ENCODE results near the gene EYS.

EYS gene

DNA sequence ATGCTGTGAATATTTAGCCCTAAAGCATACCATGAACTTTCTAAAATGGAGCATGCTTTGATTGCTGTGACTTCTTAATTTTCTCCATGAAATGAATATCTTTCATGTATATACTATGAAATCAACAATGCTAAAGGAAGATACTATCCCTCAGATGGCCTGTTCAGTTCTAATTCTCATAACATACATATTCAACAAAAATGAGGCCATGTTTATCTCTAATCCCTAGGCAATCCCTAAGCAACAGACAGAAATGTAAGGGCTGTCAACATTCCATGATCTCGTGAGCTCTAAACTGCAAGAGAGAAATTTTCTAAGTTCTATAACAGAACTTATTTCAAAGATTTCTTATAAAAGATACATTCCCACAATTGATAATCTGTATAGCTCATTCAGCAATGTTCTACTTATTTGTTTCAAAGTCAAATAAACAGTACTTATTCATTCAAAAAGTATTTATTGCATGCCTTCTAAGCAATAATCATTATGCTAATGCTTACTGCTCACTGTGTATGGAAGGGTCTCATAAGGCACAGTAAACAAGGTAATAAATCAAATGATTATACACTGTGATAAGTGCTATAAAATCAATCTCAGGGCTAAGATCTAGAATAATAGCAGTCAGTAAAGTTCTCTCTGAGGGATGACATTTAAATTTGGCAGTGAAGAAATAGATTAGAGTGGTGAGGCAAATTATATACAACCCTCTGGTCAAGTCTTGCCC is 1578.6 kb downstream of the EYS start:
- Histone ChIP-seq H3K4me3 (ENCODE audit: severe bottlenecking) (no peak overlapping the region), H3K27me3 (ENCODE audit: insufficient read depth, poor library complexity, severe bottlenecking) (no peaks in the 10 kb centered on the region), H3K36me3 (ENCODE audit: low read depth) (no peaks in the 10 kb centered on the region), H3K9me3 (ENCODE audit: severe bottlenecking) (no peaks in the 10 kb centered on the region), H3K27ac (ENCODE audit: poor library complexity, severe bottlenecking) (no peak overlapping the region), H3K4me1 (ENCODE audit: insufficient read depth, poor library complexity, severe bottlenecking) (no peaks in the 10 kb centered on the region)
- TF ChIP-seq, protein P1, sequence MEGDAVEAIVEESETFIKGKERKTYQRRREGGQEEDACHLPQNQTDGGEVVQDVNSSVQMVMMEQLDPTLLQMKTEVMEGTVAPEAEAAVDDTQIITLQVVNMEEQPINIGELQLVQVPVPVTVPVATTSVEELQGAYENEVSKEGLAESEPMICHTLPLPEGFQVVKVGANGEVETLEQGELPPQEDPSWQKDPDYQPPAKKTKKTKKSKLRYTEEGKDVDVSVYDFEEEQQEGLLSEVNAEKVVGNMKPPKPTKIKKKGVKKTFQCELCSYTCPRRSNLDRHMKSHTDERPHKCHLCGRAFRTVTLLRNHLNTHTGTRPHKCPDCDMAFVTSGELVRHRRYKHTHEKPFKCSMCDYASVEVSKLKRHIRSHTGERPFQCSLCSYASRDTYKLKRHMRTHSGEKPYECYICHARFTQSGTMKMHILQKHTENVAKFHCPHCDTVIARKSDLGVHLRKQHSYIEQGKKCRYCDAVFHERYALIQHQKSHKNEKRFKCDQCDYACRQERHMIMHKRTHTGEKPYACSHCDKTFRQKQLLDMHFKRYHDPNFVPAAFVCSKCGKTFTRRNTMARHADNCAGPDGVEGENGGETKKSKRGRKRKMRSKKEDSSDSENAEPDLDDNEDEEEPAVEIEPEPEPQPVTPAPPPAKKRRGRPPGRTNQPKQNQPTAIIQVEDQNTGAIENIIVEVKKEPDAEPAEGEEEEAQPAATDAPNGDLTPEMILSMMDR (IDR thresholded peaks at IDR 0.05; ENCODE audit: poor library complexity, severe bottlenecking): no peak
- DNase-seq (ENCODE audit: low spot score) (no peak), ATAC-seq (ENCODE audit: low read depth) (no peak)

DNA sequence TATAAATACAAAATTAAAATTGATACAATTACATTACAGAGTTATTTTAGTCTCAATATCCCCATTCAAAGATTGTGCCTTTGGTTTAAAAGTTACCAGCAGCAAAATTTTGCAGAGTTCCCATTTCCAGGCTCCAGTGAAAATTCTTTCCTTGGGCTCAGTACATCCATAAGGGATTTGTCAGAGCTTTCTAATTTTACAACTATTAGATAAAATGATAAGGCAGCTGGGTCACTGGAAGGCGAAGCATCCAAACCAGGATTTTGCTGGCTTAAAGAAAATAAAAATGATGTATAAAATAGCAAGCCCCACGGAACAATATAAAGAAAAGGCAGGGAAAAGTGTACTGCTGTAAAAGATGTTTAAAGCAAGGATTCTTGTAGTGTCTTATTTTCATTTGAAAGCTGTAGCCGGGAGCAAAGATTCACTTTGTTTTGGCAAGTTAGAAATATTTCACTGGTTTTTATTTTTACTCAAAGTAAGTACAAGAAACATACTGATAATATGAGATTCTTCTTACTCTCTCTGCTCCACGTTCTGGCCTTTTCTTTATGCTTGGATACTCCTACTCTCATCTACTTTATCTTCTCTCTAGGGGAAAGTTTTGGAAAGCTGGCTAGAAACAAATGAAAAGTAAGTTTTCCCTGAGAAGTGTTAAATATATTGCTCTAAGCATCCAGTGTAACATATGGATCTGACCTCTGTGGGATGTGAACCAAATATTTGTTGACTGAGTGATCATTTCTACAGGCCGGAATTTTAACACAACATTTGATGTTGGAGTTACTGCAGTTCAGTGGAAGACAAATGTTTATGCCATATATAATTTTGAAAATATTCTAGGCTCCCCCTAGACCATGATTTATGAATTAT is 1583.0 kb downstream of the EYS start:
- DNase-seq (ENCODE audit: low spot score) (no peak), ATAC-seq (ENCODE audit: low read depth) (no peak)
- TF ChIP-seq, protein P1 (IDR thresholded peaks at IDR 0.05; ENCODE audit: poor library complexity, severe bottlenecking): no peak

DNA sequence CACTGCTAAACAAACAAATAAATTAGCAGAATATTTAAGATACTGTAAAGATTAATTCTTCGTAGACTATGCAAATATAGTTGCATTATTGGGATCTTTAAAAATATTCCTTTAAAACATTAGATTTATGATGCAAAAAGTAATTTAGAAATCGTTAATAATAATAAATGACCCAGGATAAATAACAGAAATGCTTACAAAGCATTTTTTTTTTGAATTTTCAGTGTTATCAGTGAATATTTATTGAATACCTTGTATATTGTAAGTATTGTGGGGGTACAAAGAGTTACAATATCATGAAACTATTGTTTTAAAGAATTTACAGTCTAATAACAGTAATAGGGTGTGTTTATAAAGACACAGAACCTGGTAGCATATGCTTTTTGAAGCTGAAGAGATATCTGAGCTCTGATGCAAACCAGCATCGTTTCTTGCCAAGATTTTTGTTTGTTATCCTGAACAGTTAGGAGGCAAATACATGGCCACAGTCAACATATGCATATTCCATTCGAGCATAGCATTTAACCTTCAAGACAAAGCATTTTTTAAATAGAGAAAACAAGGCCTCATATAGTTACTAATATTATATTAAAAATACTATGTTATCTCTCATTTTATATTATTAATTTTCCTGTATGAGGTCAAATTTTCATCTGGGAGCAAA is 1584.2 kb downstream of the EYS start:
- Histone ChIP-seq H3K36me3 (ENCODE audit: low read depth) (no peaks in the 10 kb centered on the region), H3K27ac (ENCODE audit: poor library complexity, severe bottlenecking) (no peak overlapping the region), H3K9me3 (ENCODE audit: severe bottlenecking) (no peaks in the 10 kb centered on the region), H3K4me1 (ENCODE audit: insufficient read depth, poor library complexity, severe bottlenecking) (no peaks in the 10 kb centered on the region), H3K27me3 (ENCODE audit: insufficient read depth, poor library complexity, severe bottlenecking) (no peaks in the 10 kb centered on the region), H3K4me3 (ENCODE audit: severe bottlenecking) (no peak overlapping the region)
- ATAC-seq (ENCODE audit: low read depth) (no peak), DNase-seq (ENCODE audit: low spot score) (no peak)
- TF ChIP-seq, protein P1 (IDR thresholded peaks at IDR 0.05; ENCODE audit: poor library complexity, severe bottlenecking): no peak

More for the DNA sequence above, 1583.0 kb downstream of the EYS start:
- Histone ChIP-seq H3K9me3 (ENCODE audit: severe bottlenecking) (no peaks in the 10 kb centered on the region), H3K27me3 (ENCODE audit: insufficient read depth, poor library complexity, severe bottlenecking) (no peaks in the 10 kb centered on the region), H3K4me3 (ENCODE audit: severe bottlenecking) (no peak overlapping the region), H3K36me3 (ENCODE audit: low read depth) (no peaks in the 10 kb centered on the region), H3K4me1 (ENCODE audit: insufficient read depth, poor library complexity, severe bottlenecking) (no peaks in the 10 kb centered on the region), H3K27ac (ENCODE audit: poor library complexity, severe bottlenecking) (no peak overlapping the region)

DNA sequence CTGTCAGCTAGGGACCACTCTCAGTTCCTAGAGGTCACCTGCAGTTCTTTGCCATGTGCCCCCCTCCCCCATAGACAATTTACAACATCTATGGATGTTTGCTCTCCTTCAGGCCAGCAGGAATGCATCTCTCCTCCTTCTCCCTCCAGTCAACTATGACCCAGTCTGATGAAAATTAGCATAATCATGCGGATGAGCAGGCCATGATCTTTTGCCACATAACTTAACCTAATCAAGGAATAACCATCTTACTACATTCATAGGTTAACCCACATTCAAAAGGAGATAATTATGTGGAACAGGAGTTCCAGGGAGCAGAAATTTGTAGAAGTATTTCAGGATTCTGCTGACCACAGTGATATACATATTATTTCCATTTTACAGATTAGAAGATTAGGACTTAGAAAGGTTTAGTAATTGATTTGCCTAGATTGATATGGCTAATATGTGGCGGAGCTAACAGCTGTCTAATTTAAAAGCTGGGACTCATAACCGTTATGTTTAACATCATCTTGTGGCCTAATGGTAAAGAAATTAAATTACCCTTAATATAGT is 1585.9 kb downstream of the EYS start:
- Histone ChIP-seq H3K27ac (ENCODE audit: poor library complexity, severe bottlenecking) (no peak overlapping the region), H3K27me3 (ENCODE audit: insufficient read depth, poor library complexity, severe bottlenecking) (no peaks in the 10 kb centered on the region), H3K36me3 (ENCODE audit: low read depth) (no peaks in the 10 kb centered on the region), H3K9me3 (ENCODE audit: severe bottlenecking) (no peaks in the 10 kb centered on the region), H3K4me3 (ENCODE audit: severe bottlenecking) (no peak overlapping the region), H3K4me1 (ENCODE audit: insufficient read depth, poor library complexity, severe bottlenecking) (no peaks in the 10 kb centered on the region)
- ATAC-seq (ENCODE audit: low read depth): no peak
- TF ChIP-seq, protein P1 (IDR thresholded peaks at IDR 0.05; ENCODE audit: poor library complexity, severe bottlenecking): no peak
- DNase-seq (ENCODE audit: low spot score): no peak

Measured in RWPE2 (cell line).